Mesothelial cell of epicardium (in vitro differentiated cells): ENCODE measurements around the gene ZNF835. TPM values are rescaled to one million over a fixed set of nuclear protein-coding genes. Genes with fewer than 3 reads are reported as not detected.

Experiments
- total RNA-seq: library from RNA; stranded (reverse); gene quantifications from 3 replicates; pipeline ENCODE4 v1.2.1, GENCODE V29; 2021

Gene ZNF835
- total RNA-seq, 1 donor from 2014 or later, result not detected

Other genes with a start within 250 kb of the ZNF835 start
- gene ZNF667, start 194.4 kb downstream of the ZNF835 start, total RNA-seq, result not detected in 3 replicates
- gene ZNF471, start 163.9 kb downstream of the ZNF835 start, total RNA-seq, result not detected in 3 replicates
- gene ZFP28, start 132.8 kb downstream of the ZNF835 start, total RNA-seq, result 10.2 to 10.7 TPM (median 10.5 TPM) in 3 replicates
- 4.7 to 6.1 TPM (median 5.4 TPM) in 3 replicates for gene ZNF470, start 104.3 kb downstream of the ZNF835 start, total RNA-seq
- gene ZNF71, start 76.5 kb downstream of the ZNF835 start, total RNA-seq, result 17.5 to 19.5 TPM (median 18.0 TPM) in 3 replicates
- 1.6 to 2.6 TPM (median 2.1 TPM) in 3 replicates for gene SMIM17, start 28.6 kb downstream of the ZNF835 start, total RNA-seq
- not detected in 3 replicates for gene PEG3, start 169.0 kb upstream of the ZNF835 start, total RNA-seq
- gene ZIM2, start 169.0 kb upstream of the ZNF835 start, total RNA-seq, result not detected in 3 replicates